Endothelial cell of umbilical vein (primary cell): ENCODE results near the gene FAM227B.
"Not testable (repeated sequence)": the region's sequence is repeated elsewhere in the genome, so short reads cannot be mapped to it uniquely, and the experiment has no call there.

Source experiments
- CTCF ChIP-seq, 2 donors: IDR thresholded peaks; 1 replicate in 1 of 2; 2 replicates in 1 of 2; pipeline ENCODE4 v1.5.1; 2011; ENCODE audit warnings: low read length in 2 of 2, mild to moderate bottlenecking in 2 of 2, moderate library complexity in 2 of 2, control low read depth in 1 of 2, inconsistent platforms in 1 of 2, low read depth in 1 of 2; ENCODE audit not compliant: insufficient read depth in 1 of 2; ENCODE audit errors: extremely low read depth in 1 of 2
- EZH2 ChIP-seq: IDR thresholded peaks from 2 replicates; pipeline ENCODE4 v1.6.1; 2012; ENCODE audit warnings: borderline replicate concordance, low read depth, mild to moderate bottlenecking, moderate library complexity, low read length, inconsistent platforms; ENCODE audit not compliant: severe bottlenecking

DNA sequence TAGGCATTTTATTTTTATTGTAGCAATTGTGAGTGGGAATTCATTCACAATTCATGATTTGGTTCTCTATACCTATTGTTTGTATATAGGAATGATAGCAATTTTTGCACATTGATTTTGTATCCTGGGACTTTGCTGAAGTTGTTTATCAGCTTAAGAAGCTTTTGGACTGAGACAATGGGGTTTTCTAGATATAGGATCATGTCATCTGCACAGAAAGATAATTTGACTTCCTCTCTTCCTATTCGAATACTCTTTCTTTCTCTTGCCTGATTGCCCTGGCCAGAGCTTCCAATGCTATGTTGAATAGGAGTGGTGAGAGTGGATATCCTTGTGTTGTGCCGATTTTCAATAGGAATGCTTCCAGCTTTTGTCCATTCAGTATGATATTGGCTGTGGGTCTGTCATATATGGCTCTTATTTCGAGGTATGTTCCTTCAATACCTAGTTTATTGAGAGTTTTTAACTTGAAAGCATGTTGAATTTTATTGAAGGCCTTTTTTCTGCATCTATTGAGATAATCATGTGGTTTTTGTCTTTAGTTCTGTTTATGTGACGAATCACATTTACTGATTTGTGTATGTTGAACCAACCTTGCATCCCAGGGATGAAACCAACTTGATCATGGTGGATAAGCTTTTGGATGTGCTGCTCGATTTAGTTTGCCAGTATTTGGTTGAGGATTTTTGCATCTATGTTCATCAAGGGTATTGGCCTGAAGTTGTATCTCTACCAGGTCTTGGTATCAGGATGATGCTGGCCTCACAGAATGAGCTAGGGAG is 217.9 kb downstream of the FAM227B start:
- TF ChIP-seq EZH2; CTCF (IDR thresholded peaks at IDR 0.05; ENCODE audit: extremely low read depth in 1 of 2, insufficient read depth in 1 of 2, low read depth in 1 of 2, low read length in 2 of 2): not testable (repeated sequence)
